ENCODE measurements around the gene PYGB. TPM values are rescaled to one million over a fixed set of nuclear protein-coding genes. Genes with fewer than 3 reads are reported as not detected.

Gene PYGB
- total RNA-seq, 1 experiment from 2014 or later: 258 TPM

- H3K36me3 Mint-ChIP-seq (ENCODE audit: insufficient read depth, unreplicated experiment): peaks cover 5% of the 10 kb centered on the region
- no peaks in the 10 kb centered on the region for H3K27me3 Mint-ChIP-seq (ENCODE audit: unreplicated experiment)
- BruUV-seq (replicated peaks): no TSS peak
- CTCF ChIA-PET: no interaction called here
- no peak overlapping the region for H3K4me3 Mint-ChIP-seq (ENCODE audit: low read depth, unreplicated experiment)
- no peak overlapping the region for H3K27ac Mint-ChIP-seq (ENCODE audit: unreplicated experiment)
- H3K9me3 Mint-ChIP-seq (ENCODE audit: low read depth, unreplicated experiment): no peaks in the 10 kb centered on the region
- no peaks in the 10 kb centered on the region for H3K4me1 Mint-ChIP-seq (ENCODE audit: low read depth, unreplicated experiment)
- intact Hi-C loops (cut with micrococcal nuclease; ENCODE audit: unreplicated experiment): no loop called here
- no peak for TF ChIP-seq CTCF (IDR thresholded peaks at IDR 0.05; ENCODE audit: unreplicated experiment)
- no peak for DNase-seq
These were observed 27.7 kb upstream of the PYGB start for GRCh38 chr20:25220021-25220730.

GRCh38 chr20:25220810-25221591, 26.9 kb upstream of the PYGB start:
- Mint-ChIP-seq H3K4me3 (ENCODE audit: low read depth, unreplicated experiment) (no peak overlapping the region), H3K36me3 (ENCODE audit: insufficient read depth, unreplicated experiment) (peaks cover 9% of the 10 kb centered on the region), H3K27ac (ENCODE audit: unreplicated experiment) (no peak overlapping the region), H3K4me1 (ENCODE audit: low read depth, unreplicated experiment) (no peaks in the 10 kb centered on the region), H3K9me3 (ENCODE audit: low read depth, unreplicated experiment) (no peaks in the 10 kb centered on the region), H3K27me3 (ENCODE audit: unreplicated experiment) (no peaks in the 10 kb centered on the region)
- CTCF ChIA-PET: no interaction called here
- no TSS peak for BruUV-seq (replicated peaks)
- intact Hi-C loops (cut with micrococcal nuclease; ENCODE audit: unreplicated experiment): no loop called here
- DNase-seq: no peak
- TF ChIP-seq CTCF (IDR thresholded peaks at IDR 0.05; ENCODE audit: unreplicated experiment): no peak

- no peak overlapping the region for H3K27ac Mint-ChIP-seq (ENCODE audit: unreplicated experiment)
- TF ChIP-seq CTCF (IDR thresholded peaks at IDR 0.05; ENCODE audit: unreplicated experiment): no peak
- H3K4me1 Mint-ChIP-seq (ENCODE audit: low read depth, unreplicated experiment): no peaks in the 10 kb centered on the region
- H3K27me3 Mint-ChIP-seq (ENCODE audit: unreplicated experiment): no peaks in the 10 kb centered on the region
- intact Hi-C loops (cut with micrococcal nuclease; ENCODE audit: unreplicated experiment): no loop called here
- CTCF ChIA-PET: no interaction called here
- no TSS peak for BruUV-seq (replicated peaks)
- peaks cover 9% of the 10 kb centered on the region for H3K36me3 Mint-ChIP-seq (ENCODE audit: insufficient read depth, unreplicated experiment)
- no peaks in the 10 kb centered on the region for H3K9me3 Mint-ChIP-seq (ENCODE audit: low read depth, unreplicated experiment)
- no peak overlapping the region for H3K4me3 Mint-ChIP-seq (ENCODE audit: low read depth, unreplicated experiment)
- no peak for DNase-seq
These were observed 26.1 kb upstream of the PYGB start for GRCh38 chr20:25221592-25222460.

GRCh38 chr20:25222461-25223178, 25.3 kb upstream of the PYGB start:
- TF ChIP-seq CTCF (IDR thresholded peaks at IDR 0.05; ENCODE audit: unreplicated experiment): no peak
- DNase-seq: no peak
- Mint-ChIP-seq H3K4me1 (ENCODE audit: low read depth, unreplicated experiment) (no peaks in the 10 kb centered on the region), H3K27ac (ENCODE audit: unreplicated experiment) (no peak overlapping the region), H3K4me3 (ENCODE audit: low read depth, unreplicated experiment) (no peak overlapping the region), H3K36me3 (ENCODE audit: insufficient read depth, unreplicated experiment) (peaks cover 9% of the 10 kb centered on the region), H3K27me3 (ENCODE audit: unreplicated experiment) (no peaks in the 10 kb centered on the region), H3K9me3 (ENCODE audit: low read depth, unreplicated experiment) (no peaks in the 10 kb centered on the region)
- CTCF ChIA-PET: interaction anchor here (1.0 to 1.4 kb wide), 4 partner anchors 12 to 44 kb away, joined by 3 to 5 read pairs (median 5); partner anchors contain the start of gene PYGB
- intact Hi-C loops (cut with micrococcal nuclease; ENCODE audit: unreplicated experiment): no loop called here
- no TSS peak for BruUV-seq (replicated peaks)
